GM19463 (cell line): Measurements from ENCODE around the gene WWOX.
"Not testable (repeated sequence)": the region's sequence is repeated elsewhere in the genome, so short reads cannot be mapped to it uniquely, and the experiment has no call there.

Source experiments
- ATAC-seq: cut with Tn5 transposase; IDR thresholded peaks from one replicate; pipeline ENCODE4 v1.9.1; 2021; ENCODE audit warnings: mild to moderate bottlenecking, moderate library complexity; ENCODE audit not compliant: unreplicated experiment

WWOX gene

DNA sequence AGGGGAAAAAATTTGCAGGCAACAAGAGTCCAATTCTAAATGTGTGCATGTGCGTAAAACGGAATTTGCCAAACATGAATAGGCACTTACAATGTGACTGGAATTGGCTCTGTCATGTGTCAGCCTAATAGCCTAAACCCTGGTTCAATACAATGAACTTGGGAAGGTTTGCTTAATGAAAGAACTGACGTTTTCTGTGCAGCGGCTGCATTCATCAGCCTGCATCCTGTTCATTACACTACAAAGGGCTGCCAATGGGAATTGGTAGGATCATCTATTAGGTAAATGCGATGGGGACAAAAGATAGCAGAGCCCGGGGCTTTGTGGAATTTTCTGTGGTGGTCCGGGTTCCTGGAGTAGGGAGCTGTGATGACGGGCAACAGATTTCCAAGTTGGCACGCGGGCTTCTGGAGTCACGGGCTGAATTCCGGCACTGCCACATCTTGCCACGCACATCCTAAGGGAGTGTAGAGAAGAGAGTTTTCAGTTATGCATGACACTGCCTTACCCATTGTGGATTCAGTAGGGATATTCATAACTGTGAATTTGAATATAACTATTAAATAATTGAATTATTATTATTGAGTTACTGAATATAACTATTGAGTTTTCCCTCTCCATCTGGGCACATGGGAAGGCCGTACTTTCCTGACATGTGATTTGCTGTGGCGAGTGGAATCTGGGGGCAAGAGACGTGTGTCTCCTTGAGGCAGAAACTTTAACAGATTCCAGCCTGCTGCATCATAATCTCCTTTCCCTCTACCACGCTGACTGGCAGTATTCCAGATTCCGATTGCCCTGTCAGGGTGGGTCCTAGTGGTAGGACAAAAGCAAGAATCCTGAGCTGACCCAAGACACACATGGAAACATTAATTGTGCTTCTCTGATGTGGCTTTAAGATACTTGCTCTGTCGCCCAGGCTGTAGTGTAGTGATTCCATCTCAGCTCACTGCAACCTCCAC is 565.6 kb downstream of the WWOX start:
- no peak for ATAC-seq

DNA sequence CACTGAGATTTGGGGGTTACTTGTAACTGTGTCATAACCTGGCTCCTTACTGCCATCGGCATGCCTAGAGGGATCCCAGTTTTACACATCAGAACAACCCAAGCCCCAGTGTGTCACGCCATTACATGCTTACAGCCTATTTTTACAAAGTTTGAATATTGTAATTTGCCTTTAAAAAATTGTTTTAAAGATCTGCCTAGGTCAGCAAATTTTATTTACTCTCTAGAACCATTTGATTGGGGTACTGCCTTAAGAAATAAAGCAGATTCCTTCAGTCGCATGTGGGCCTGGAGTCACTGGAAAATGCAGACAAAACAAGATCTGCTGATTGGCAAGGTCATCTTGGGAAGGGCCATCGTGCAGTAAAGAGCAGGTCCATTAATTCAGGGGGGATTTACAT is 566.9 kb downstream of the WWOX start:
- ATAC-seq = no peak

DNA sequence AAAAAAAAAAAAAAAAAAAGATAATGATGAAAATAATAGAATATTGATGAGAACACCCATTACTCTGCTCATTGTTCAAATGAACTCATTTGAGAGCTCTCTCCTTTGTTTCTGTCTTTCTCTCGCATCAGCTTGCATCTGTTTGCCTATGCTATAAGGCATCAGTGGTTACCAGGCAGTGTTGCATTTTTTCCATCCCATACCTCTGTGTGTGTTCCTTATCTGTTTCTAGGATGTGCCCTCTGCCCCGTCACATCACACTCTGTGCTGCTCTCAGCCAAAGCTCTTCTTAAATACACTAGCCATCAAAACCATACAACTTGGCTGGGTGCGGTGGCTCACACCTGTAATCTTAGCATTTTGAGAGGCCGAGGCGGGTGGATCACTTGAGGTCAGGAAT is 568.2 kb downstream of the WWOX start:
- no peak for ATAC-seq

DNA sequence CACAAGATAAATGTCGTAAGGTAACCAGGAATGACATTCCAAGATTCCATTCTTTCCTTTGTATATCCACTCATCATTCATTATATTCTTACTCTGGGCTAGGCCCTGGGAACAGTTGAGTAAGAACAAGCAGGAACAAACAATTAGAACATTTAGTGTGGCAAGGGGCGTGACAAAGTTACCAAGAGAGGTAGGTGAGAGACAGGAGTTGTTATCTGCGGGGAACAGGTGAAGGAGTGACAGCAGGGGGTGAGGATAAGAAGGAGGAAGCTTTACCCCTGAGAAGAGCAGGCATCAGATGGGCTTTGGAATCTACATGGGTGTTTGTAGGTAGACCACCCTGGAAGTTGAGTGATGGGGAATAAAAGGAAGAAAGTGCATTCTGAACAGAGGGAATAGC is 568.9 kb downstream of the WWOX start:
- no peak for ATAC-seq

DNA sequence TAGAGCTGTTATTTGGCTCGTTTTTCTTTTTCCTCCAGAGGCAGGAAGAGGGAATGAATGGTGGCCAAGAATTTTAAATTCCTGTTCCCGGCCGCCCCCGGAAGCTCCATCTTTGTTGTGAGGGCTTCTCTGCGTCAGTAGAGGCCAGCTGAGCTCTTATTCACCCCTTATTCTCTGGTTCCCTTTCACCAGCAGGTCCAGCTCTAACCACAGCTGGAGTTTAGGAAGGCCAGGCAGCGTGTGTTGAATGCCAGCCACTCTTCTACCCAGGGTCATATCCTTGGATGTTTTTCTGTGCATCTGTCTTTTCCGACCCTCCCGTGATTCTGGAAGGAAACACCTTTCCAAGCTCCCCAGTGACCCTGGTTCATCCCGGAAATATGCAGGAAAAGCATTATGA is 570.5 kb downstream of the WWOX start:
- no peak for ATAC-seq

DNA sequence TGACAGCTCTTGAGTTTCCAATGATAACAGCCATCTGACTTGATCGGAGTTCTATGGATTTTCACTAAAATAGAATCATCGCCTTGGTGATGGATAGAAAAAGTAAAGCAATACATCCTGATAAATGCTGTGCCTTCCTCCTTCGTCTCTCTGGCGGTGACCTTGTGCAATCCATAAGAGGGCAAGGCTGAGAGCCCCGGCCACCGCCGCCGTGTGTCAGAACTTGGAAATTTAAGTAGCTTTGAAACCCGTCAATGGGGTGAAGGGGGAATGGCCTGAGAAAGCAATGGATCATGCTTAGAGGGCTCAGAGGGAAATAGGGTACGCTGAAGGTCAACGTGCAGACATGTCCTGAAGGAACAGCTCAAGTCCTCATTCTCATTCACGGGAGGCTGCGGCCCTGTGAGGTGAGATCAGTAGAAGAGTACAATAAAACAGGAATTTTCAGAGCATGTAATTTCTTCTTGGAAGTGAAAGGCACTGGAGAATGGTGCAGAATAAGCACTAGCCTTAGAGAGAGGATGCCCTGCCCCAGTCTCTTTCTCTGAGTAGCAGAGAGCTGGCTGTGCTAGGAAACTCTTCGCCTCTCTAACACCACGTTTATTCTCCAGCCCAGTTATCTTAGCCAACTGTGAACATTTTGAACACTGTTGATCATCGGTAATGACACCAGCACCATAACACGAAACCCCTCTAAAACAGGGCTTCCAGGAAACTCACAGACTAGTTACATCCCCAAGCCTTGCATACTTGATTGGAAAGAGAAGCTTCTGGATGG is 573.5 kb downstream of the WWOX start:
- no peak for ATAC-seq

DNA sequence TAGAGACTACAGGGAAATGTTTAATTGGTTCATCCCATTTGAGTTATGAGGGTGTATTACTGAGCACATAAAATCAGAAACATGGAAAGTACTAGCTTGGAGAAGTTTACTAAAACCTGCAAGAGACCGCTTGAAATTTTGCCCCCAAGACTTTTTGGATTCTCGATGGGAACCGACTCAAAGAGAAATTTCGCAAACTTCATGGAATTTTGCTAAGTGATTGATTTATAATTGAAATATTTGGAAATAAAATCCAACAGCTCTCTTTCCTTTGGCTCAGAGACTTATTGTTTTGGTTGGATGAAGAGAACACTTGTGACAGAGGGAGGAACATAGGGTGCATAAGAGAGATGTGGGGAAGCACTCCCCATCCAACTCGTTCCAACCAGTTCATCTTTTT is 574.4 kb downstream of the WWOX start:
- ATAC-seq = no peak

DNA sequence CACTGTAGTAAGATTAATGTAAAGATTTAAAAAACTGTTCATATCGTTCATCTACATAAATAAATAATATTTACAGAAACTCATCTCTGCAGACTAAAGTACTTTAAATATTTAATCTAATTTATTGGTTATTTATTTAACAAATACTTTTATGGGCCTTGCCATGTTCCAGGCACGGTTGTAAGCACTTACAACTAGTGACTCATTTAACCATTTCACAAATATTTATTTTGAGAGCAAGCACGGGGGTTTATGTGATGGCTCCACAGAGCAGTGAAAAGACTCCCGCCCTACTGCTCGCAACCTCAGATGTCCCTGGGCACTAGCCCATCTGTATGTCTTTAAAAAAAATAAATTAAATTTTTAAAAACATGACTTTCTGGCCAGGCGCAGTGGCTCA is 575.9 kb downstream of the WWOX start:
- ATAC-seq = no peak

DNA sequence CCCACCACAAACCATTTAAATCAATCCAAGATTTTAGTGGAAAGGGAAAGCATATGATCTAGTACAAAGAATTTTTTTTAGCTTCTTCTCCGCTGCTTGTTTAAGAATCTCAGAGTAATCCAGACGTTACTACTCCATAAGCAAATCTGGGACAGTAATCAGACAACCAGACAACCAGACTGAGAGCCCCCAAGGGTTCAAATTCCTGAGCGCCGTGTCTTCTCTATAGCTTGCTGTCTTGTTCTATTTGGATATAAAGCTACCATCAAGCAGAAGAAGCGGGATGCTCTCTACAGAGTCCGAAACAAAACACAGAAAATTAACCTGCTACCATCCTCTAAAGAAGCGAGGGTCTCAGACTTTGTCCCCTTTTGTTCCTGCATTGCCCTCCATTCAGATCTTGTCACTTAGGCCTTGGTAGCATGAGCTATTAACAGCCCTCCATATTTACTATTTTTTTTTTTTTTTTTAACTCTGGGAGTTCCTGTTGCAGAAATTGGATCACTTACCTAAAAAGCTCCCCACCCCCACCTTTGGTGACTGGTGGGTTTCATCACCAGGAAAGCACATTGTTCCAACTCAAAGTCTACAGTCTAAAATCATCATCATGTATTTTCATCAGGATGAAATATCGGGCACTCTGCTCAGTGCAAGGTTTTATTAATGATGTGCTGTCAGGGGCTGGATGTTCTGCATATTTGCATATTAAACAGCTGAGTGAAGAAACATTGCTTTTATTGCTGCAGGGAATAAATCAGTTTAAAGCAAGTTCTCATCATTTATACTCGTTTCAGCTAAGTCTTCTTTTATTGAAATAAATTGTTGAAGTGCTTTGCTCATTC is 576.7 kb downstream of the WWOX start:
- no peak for ATAC-seq

DNA sequence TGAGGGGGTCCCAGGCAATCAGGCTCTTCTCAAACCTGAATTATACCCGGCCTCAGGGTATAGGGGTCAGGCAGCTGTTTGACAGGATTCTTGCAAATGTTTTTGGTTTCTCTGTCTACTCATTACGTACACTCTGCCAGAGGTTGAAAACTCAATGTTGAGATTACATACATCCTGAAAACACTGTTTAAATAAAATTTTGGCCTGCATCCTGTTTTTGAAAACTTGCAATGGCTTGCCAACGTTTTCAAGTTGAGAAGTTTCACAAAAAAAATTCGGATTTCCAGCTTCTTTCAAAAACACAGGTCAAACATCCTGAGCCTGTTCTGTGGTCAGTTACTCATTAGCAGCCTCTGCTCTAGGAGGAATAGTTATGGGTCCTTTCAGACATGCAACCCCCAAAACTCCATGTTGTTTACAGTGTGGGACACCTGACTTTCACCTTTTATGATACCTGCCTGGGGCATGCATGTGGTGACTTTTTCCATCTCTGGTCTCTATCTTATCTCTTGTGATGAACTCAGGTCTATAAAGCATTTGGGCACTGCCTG is 577.8 kb downstream of the WWOX start:
- no peak for ATAC-seq

DNA sequence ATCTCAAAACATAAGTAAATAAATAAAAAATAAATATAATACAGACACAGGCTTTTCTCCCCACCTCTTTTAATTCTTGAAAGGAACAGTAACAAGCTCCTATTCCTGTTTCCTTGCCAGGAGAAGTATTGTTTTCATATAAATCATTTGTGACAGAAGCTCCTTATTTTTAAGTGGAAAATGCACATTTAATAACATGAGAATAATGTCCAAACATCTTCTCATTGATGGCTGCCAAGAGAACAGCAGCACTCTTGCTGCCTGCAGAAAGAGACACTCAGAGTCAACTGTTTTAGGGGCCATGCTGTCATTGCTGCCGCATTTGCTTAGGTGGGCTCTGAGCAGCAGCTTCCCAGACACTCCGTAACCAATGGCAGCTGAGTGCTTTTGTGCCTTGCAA is 580.1 kb downstream of the WWOX start:
- no peak for ATAC-seq

DNA sequence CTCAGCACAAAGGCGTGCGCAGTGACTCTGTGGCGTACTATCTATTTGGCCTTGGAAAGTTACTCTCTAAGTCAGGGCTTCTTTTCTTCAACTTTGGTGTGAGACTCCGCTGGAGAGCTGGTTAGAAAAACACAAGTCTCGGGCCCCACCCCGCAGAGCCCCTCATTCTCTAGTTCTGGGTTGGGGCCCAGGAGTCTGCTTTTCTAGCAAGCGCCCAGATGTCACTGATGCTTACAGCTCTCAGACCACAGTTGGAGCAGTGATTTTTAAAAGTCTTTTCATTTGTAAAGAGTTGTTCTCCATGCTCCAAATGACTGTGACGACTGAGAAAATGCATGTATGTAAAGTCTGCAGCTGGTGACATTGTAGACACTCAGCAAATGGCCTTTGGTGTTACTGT is 582.3 kb downstream of the WWOX start:
- no peak for ATAC-seq

DNA sequence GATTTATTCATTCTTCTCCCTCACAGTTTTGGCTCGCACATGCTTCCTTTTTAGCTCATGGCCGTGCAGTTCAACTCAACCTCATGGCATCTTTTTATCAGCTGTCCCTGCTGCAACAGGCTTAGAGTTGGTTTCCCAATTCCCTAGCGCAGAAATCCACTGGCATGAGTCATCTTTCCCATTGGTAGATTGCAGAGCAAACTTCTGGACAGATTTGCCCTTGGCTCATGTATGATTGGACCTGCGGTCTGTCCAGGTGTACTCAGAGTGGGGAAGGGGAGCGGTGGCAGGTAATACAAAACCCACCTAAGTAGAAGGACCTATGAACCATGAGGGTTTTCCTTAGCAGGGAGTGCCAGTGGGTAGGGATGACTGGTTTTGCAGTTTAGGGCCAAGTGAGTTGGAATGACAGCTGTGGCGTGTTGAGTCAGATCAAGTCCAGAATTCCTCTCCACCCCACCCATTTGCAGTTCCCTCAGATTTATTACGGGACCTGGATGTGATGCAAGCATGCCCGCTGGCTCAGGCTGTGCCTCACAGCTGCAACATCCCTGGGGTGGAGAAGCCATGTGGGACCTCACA is 584.7 kb downstream of the WWOX start:
- ATAC-seq = no peak

DNA sequence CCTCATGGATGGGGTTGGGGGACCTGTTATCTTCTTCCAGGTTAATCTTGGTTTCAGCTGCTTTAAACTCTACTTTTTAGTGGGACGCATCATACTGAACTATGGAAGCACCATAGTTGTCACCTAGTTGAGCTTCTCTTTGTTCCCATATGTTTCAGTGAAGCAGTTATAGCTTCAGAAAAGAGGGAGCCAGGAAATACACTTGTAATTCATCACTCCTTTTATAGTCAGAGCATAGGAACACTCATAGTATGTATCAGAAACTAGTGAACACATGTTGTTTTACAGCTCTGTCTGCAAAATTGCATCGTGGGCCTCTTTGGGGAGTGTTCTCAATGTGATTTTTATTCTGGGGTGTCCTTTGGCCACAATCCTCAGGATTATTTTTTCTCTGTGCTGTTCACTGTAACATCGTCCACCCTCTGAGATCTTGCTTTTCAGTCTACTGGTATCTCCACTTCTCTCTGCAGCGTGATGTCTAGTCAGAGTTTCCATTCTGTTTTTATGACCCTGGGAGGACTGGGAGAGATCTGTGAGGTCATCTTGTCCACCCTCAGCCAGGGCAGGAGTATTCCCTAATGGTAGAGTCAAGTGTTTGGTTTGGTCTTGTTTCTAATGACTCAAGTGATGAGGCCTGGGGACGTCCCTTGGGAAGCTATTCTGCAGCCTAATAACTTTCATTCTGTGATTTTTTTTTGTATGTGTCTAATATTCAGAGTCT is 585.4 kb downstream of the WWOX start:
- ATAC-seq = no peak

DNA sequence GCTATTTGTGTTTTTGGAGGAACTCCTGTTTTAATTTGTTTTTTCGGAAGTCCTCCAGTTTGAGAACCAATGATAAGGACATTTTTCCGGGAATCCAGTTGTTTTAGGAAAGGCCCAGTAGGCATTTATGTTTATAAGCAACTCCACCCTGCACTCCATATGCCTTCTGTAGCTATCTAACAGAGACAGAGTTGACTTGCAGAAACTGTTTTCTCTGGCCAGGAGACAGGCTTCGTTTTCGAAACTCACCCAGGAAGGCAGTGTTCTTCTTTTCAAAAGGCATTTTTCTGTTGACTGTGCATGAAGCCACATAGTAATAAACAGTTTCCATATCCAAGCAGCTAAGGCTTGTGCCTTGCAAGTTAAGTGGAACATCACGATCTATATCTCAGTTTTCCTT is 587.1 kb downstream of the WWOX start:
- no peak for ATAC-seq

DNA sequence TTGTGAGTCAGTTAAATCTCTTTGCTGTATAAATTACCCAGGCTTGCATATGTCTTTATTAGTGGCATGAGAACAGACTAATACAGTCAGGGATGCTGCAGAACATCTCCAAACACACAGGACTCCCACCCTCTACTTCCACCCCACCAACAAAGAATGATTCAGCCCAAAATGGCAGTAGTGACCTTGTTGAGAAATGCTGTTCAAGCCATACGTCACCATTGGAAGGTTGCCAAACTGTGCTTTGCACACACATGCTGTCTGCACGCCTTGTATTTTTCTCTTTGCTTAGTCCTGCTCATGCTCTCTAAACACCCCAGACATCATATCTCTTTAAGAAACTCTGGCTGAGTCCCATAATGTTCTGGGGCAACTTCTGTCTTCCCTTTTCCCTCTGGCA is 589.6 kb downstream of the WWOX start:
- ATAC-seq = no peak

DNA sequence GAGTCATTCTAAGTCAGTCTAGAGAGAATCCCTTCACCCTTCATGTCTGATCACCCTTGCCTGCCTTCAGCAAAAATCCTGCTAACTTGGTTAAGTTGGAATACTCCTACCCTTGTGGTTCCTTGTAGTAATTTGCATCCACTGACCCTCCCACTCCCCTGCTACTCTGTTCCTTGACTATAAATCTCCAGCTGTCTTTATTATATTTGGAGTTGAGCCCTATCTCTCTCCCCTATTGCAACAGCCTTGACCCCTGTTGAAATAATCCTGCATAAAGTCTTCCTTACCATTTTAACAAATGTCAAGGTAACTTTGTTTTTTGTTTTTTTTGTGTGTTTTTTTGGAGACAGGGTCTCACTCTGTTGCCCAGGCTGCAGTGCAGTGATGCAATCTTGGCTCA is 590.1 kb downstream of the WWOX start:
- ATAC-seq = no peak

DNA sequence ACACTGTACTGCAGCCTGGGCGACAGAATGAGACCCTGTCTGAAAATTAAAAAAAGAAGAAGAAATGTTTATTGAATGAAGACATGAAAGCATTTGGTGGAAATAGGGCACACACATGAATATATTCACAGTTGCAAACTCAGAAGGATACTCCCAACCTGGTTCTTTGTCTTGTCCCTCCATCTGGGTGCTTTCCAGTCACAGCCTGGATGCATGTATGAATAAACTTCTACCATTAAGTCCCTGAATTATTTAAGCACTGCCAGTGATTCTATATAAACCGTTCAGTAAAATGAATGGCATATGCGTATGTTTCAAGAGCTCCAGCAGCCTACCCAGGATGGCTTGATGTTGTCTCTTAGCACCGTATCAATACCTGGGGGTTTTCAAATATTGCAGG is 591.1 kb downstream of the WWOX start:
- no peak for ATAC-seq

DNA sequence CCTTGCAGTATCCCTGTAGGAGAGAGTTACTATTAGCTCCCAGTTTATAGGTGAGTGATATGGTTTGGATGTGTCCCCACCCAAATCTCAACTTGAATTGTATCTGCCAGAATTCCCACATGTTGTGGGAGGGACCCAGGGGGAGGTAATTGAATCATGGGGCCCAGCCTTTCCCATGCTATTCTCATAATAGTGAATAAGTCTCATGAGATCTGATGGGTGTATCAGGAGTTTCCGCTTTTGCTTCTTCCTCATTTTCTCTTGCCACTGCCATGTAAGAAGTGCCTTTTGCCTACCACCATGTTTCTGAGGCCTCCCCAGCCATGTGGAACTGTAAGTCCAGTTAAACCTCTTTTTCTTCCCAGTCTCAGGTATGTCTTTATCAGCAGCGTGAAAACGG is 592.3 kb downstream of the WWOX start:
- not testable (repeated sequence) for ATAC-seq

DNA sequence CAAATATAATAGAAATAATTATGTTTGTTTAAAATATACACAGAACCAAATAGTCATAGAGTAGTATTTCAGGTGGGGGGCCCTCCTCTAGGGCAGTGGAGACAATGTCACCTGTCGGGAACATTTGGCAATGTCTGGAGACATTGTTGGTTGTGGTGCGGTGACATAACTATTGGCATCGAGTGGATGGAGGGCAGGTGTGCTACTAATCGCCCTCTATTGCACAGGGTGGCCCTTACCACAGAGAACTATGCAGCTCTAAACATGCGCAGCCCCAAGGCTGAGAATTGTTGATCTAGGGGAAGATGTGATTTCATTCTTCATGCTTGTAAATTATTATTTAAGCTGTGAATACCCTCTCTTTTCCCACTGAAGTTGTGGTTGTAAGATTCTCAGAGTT is 594.0 kb downstream of the WWOX start:
- no peak for ATAC-seq
